ENCODE results near the gene IFNL1.
"Not testable (repeated sequence)": the region's sequence is repeated elsewhere in the genome, so short reads cannot be mapped to it uniquely, and the experiment has no call there.

The IFNL1 gene

DNA sequence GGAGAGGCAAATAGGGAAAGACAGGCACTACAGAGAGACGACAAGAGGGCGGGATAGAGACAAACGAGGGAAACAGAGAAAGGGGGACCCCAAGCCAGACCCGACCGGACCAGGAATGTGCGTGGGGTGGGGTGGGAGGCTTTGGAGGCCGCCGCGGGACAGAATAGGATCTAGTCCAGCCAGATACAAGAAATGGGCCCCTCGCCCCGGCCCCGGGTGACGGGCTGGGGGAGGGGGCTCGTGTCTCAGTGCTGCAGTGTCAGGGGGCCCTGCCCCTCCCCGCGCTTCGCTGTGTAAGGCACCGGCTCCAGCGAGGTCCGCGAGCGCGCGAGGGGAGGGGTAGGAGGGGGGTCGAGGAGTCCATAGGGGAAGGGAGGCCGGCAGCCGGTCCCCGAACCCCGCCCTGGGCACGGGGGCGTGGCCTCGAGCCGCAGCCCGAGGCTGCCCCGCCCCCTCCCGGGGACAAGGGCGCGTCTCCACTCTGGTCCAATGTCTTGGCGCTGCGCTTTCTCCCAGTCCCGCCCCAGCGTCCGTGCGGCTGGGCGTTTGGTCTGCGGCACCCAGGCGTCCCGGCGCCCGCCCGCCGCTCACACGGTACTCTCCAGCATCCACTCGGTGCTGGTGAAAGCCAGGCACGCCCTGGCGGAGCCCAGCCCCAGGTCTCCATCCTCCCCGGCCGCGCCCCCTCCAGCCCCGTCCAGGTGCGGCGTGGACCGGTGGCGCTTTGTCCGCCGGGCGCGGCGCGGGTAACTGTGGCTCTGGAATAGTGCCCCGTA, 11.0 kb downstream of the IFNL1 start:
- TF ChIP-seq, protein P1, sequence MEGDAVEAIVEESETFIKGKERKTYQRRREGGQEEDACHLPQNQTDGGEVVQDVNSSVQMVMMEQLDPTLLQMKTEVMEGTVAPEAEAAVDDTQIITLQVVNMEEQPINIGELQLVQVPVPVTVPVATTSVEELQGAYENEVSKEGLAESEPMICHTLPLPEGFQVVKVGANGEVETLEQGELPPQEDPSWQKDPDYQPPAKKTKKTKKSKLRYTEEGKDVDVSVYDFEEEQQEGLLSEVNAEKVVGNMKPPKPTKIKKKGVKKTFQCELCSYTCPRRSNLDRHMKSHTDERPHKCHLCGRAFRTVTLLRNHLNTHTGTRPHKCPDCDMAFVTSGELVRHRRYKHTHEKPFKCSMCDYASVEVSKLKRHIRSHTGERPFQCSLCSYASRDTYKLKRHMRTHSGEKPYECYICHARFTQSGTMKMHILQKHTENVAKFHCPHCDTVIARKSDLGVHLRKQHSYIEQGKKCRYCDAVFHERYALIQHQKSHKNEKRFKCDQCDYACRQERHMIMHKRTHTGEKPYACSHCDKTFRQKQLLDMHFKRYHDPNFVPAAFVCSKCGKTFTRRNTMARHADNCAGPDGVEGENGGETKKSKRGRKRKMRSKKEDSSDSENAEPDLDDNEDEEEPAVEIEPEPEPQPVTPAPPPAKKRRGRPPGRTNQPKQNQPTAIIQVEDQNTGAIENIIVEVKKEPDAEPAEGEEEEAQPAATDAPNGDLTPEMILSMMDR (conservative IDR thresholded peaks at IDR 0.05), result no peak
- no peak for TF ChIP-seq ZFX (IDR thresholded peaks at IDR 0.05)
- H3K27ac ChIP-seq, result no peak overlapping the region

DNA sequence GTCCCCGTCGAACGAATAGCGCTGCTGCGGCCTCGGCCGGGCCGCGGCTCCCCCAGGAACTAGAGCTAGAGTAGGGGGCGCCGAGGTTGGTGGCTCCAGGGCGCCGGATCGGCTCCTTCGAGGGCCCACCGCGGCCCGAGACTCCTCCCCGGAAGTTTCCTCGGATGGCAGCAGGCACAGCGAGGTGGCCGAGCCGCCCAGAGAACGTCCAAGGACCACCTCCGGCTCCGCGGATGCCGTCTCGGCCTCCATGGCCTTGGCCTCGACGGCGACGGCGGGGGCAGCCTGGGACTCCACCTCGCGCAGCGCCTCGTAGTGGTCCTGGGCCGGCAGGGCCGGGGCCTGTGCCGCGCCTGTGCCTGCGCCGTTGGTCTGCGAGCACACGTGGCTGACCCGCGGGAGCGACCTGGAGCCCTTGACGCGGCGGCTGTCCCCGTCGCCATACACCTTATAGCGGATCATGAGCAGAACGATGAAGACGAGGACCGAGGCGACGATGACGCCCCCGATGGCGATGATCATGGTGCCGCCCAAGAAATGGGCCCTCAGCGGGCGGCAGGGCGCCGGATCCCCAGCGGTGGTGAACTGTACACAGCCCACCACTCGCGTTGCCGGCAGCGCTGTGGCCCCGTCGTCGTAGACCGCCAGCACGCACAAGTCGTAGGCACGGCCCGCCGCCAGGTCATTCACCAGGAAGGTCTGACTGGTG, 11.8 kb downstream of the IFNL1 start:
- no peak overlapping the region for H3K27ac ChIP-seq
- TF ChIP-seq, protein P1 (conservative IDR thresholded peaks at IDR 0.05), result no peak
- no peak for TF ChIP-seq ZFX (IDR thresholded peaks at IDR 0.05)

DNA sequence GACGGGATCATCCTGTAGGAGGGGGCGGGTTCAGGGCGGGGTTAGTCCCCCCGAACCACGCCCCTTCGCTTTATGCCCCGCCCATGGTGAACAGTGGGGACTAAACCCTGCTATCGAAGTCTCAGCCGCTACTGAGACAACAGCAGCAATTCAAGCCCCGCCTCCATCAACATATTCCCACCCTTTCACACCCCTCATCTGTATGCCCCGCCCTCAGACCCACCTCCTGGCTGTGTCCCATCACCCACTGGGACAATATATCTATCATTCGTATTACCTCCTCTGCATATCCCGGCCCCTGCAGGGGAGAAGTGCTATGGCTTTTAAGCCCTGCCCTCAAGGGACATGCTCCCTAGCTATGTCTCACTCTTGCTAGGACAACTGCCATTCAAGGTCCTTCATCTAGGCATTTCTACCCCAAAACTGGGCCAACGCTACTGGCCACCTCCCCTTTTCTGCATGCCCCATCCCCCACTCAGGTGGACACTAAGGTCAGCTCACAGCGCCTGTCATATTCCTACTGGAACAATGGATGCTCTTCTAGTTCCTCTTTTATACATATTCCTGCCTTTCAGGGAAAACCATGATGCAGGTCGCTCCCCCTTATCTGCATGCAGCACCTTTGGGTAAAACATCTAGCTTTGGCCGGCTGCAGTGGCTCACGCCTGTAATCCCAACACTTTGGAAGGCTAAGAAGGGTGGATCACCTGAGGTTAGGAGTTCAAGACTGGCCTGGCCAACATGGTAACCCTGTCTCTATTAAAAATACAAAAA, 12.5 kb downstream of the IFNL1 start:
- TF ChIP-seq ZFX (IDR thresholded peaks at IDR 0.05), result no peak
- TF ChIP-seq, protein P1 (conservative IDR thresholded peaks at IDR 0.05), result no peak
- no peak overlapping the region for H3K27ac ChIP-seq

DNA sequence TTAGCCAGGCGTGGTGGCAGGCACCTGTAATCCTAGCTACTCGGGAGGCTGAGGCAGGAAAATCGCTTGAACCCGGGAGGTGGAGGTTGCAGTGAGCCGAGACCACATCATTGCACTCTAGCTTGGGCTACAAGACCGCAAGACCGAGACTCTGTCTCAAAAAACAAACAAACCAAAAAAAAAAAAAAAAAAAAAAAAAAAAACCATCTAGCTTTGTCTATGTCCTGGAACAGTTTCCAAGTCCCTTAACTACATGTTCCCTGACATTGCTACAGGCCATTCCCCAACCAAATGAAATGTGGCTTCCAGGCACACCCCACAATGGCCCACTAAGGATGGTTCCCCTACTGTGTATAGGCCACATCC, 13.1 kb downstream of the IFNL1 start:
- H3K27ac ChIP-seq, result not testable (repeated sequence)

- no peak overlapping the region for H3K27ac ChIP-seq
- TF ChIP-seq ZFX (IDR thresholded peaks at IDR 0.05), result no peak
- TF ChIP-seq, protein P1 (conservative IDR thresholded peaks at IDR 0.05), result no peak
Measured at GRCh38 chr19:39310558-39311311, 14.5 kb downstream of the IFNL1 start.

DNA sequence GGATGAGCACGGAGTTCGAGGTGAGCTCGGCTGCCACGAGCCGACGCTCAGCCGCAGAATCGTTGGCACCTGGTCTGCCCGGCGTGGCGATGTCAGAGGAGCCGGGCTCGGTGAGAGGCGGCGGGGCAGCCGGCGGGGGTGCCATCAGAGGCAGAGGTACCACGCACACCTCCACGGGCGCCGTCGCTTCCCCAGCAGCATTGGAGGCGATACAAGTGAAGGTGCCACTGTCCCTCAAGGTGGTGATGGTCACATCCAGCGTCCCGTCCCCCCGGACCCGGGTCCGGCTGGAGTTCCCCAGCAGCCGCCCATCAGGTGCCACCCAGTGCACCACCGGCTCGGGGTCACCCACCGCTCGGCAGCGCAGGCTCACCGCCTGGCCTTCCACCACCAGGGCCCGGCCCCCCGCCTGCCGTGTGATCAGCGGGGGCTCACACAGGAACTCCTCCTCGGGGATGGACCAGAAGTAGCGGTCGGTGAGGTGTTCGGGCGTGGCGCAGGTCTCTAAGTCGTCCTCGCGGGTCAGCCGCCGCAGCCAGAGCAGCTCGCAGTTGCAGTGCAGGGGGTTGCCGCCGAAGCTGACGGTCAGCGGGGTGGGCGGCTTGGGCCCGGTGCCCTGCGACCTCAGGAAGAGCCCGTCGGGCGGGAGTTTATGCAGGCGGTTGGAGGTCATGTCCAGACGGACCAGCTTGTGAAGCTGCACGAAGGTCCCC, 18.0 kb downstream of the IFNL1 start:
- TF ChIP-seq, protein P1 (conservative IDR thresholded peaks at IDR 0.05), result no peak
- no peak for TF ChIP-seq ZFX (IDR thresholded peaks at IDR 0.05)
- H3K27ac ChIP-seq, result no peak overlapping the region

DNA sequence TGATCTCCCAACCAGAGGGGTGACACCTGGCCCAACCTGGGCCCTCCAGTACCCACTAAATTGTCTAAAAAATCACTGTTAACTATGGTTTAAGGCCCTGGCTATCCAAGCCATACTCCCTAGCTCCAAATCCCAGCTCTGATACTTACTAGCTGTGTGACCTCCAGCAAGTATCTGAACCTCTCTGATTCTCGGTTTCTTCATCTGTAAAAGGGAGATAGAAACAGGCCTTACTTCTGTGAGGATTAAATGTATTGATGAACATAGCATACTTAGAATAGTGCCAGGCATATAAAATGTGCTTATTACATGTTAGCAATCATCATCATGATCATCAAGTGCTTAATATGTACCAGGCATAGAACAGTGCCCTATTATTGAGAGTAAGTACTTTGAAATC, 19.7 kb downstream of the IFNL1 start:
- no peak overlapping the region for H3K27ac ChIP-seq
- TF ChIP-seq ZFX (IDR thresholded peaks at IDR 0.05), result no peak
- TF ChIP-seq, protein P1 (conservative IDR thresholded peaks at IDR 0.05), result no peak
